H9 (cell line): Measurements from ENCODE around the gene SP140L. TPM values are rescaled to one million over a fixed set of nuclear protein-coding genes. Genes with fewer than 3 reads are reported as not detected.

Experiments used
- DNase-seq: peaks from one replicate; pipeline ENCODE4 v3.0.0-alpha.2; 2017
- H2AFZ ChIP-seq: one replicate; pipeline ENCODE4 v1.6.1; 2013; ENCODE audit warnings: mild to moderate bottlenecking, low read length, control low read depth, moderate library complexity
- H2AK5ac ChIP-seq: 2 replicates; pipeline ENCODE4 v1.6.1; 2013; ENCODE audit warnings: low read length, control low read depth, mixed read lengths; ENCODE audit not compliant: insufficient read length
- H2BK120ac ChIP-seq: one replicate; pipeline ENCODE4 v1.6.1; 2013; ENCODE audit warnings: low read depth, mild to moderate bottlenecking, low read length, control low read depth, inconsistent platforms; ENCODE audit not compliant: poor library complexity, severe bottlenecking
- H2BK12ac ChIP-seq: 2 replicates; pipeline ENCODE4 v1.6.1; 2013; ENCODE audit warnings: low read length, control low read depth, mixed read lengths, low read depth; ENCODE audit not compliant: insufficient read length
- H2BK15ac ChIP-seq: 2 replicates; pipeline ENCODE4 v1.6.1; 2013; ENCODE audit warnings: low read depth, low read length, control low read depth
- H2BK20ac ChIP-seq: one replicate; pipeline ENCODE4 v1.6.1; 2013; ENCODE audit warnings: low read depth, mild to moderate bottlenecking, low read length, control low read depth, inconsistent platforms; ENCODE audit not compliant: poor library complexity, severe bottlenecking
- H2BK5ac ChIP-seq: 2 replicates; pipeline ENCODE4 v1.6.1; 2013; ENCODE audit warnings: low read length, control low read depth, mixed read lengths; ENCODE audit not compliant: insufficient read length
- H3K14ac ChIP-seq: 2 replicates; pipeline ENCODE4 v1.6.1; 2013; ENCODE audit warnings: low read length, control low read depth; ENCODE audit not compliant: insufficient read depth
- H3K18ac ChIP-seq: 2 replicates; pipeline ENCODE4 v1.6.1; 2013; ENCODE audit warnings: low read depth, mild to moderate bottlenecking, mixed read lengths, low read length, control low read depth; ENCODE audit not compliant: insufficient read length
- H3K23ac ChIP-seq: 2 replicates; pipeline ENCODE4 v1.6.1; 2013; ENCODE audit warnings: low read length, control low read depth, mixed read lengths, low read depth; ENCODE audit not compliant: insufficient read length
- H3K23me2 ChIP-seq: 2 replicates; pipeline ENCODE4 v1.6.1; 2013; ENCODE audit warnings: low read depth, mild to moderate bottlenecking, mixed read lengths, low read length, control low read depth; ENCODE audit not compliant: insufficient read length, poor library complexity, severe bottlenecking
- H3K27ac ChIP-seq: 2 replicates; pipeline ENCODE4 v1.5.1; 2013; ENCODE audit warnings: low read length, control low read depth, mixed read lengths, low read depth; ENCODE audit not compliant: insufficient read length
- H3K27me3 ChIP-seq: 2 replicates; pipeline ENCODE4 v1.6.1; 2013; ENCODE audit warnings: low read length, control low read depth, inconsistent platforms; ENCODE audit not compliant: insufficient read depth
- H3K4ac ChIP-seq: 2 replicates; pipeline ENCODE4 v1.6.1; 2013; ENCODE audit warnings: low read depth, mild to moderate bottlenecking, control low read depth, inconsistent platforms, low read length, moderate library complexity
- H3K4me1 ChIP-seq: 2 replicates; pipeline ENCODE4 v1.6.1; 2013; ENCODE audit warnings: low read length, control low read depth, inconsistent platforms; ENCODE audit not compliant: insufficient read depth
- H3K4me2 ChIP-seq: 2 replicates; pipeline ENCODE4 v1.6.1; 2013; ENCODE audit warnings: low read length, control low read depth, mixed read lengths; ENCODE audit not compliant: insufficient read length, insufficient read depth
- H3K56ac ChIP-seq: 2 replicates; pipeline ENCODE4 v1.6.1; 2013; ENCODE audit warnings: low read depth, mild to moderate bottlenecking, mixed read lengths, low read length, control low read depth; ENCODE audit not compliant: insufficient read length
- H3K79me1 ChIP-seq: 2 replicates; pipeline ENCODE4 v1.6.1; 2013; ENCODE audit warnings: low read depth, mild to moderate bottlenecking, moderate library complexity, low read length, control low read depth, inconsistent platforms; ENCODE audit not compliant: insufficient read depth, poor library complexity, severe bottlenecking
- H3K79me2 ChIP-seq: 2 replicates; pipeline ENCODE4 v1.6.1; 2013; ENCODE audit warnings: low read length, control low read depth, inconsistent platforms; ENCODE audit not compliant: insufficient read depth
- H3K9ac ChIP-seq: 2 replicates; pipeline ENCODE4 v1.6.1; 2013; ENCODE audit warnings: low read length, control low read depth, mixed read lengths; ENCODE audit not compliant: insufficient read length; ENCODE audit errors: extremely low read depth
- H3K9me3 ChIP-seq: one replicate; pipeline ENCODE4 v1.6.1; 2013; ENCODE audit warnings: low read depth, low read length, inconsistent platforms; ENCODE audit not compliant: control insufficient read depth
- H3T11ph ChIP-seq: one replicate; pipeline ENCODE4 v1.6.1; 2013; ENCODE audit warnings: mild to moderate bottlenecking, low read length, control low read depth, inconsistent platforms
- H4K20me1 ChIP-seq: one replicate; pipeline ENCODE4 v1.6.1; 2013; ENCODE audit not compliant: control insufficient read depth, insufficient read length, insufficient read depth
- H4K5ac ChIP-seq: 2 replicates; pipeline ENCODE4 v1.6.1; 2013; ENCODE audit warnings: low read depth, mild to moderate bottlenecking, mixed read lengths, low read length, control low read depth; ENCODE audit not compliant: insufficient read length
- H4K8ac ChIP-seq: replicated peaks from 2 replicates; pipeline ENCODE4 v1.6.1; 2013; ENCODE audit warnings: low read length, control low read depth, mixed read lengths, low read depth; ENCODE audit not compliant: insufficient read length
- H4K91ac ChIP-seq: 2 replicates; pipeline ENCODE4 v1.6.1; 2013; ENCODE audit warnings: low read depth, mild to moderate bottlenecking, moderate library complexity, mixed read lengths, low read length, control low read depth; ENCODE audit not compliant: insufficient read length
- H3K27ac Mint-ChIP-seq, 3 experiments: 2 replicates in 2 of 3; 3 replicates in 1 of 3; pipeline ENCODE4 v1.8.0; 2020 to 2021; ENCODE audit warnings: mixed read lengths in 3 of 3, mild to moderate bottlenecking in 1 of 3, moderate library complexity in 1 of 3
- H3K27me3 Mint-ChIP-seq: 2 replicates; pipeline ENCODE4 v1.8.0; 2021; ENCODE audit warnings: low read depth, mild to moderate bottlenecking, moderate library complexity, mixed read lengths
- H3K36me3 Mint-ChIP-seq, 3 experiments: 2 replicates in 2 of 3; 3 replicates in 1 of 3; pipeline ENCODE4 v1.8.0; 2020 to 2021; ENCODE audit warnings: low read depth in 3 of 3, mixed read lengths in 3 of 3; ENCODE audit not compliant: insufficient read depth in 1 of 3
- H3K4me1 Mint-ChIP-seq, 2 experiments: 2 replicates each; pipeline ENCODE4 v1.8.0; 2020; ENCODE audit warnings: mixed read lengths in 2 of 2
- H3K4me3 Mint-ChIP-seq, 2 experiments: 2 replicates in 1 of 2; 3 replicates in 1 of 2; pipeline ENCODE4 v1.8.0; 2020 to 2021; ENCODE audit warnings: mild to moderate bottlenecking in 2 of 2, mixed read lengths in 2 of 2, moderate library complexity in 1 of 2
- H3K9me3 Mint-ChIP-seq, 2 experiments: 2 replicates in 1 of 2; 3 replicates in 1 of 2; pipeline ENCODE4 v1.8.0; 2020; ENCODE audit warnings: mild to moderate bottlenecking in 2 of 2, mixed read lengths in 2 of 2, moderate library complexity in 1 of 2
- CTCF ChIP-seq: fragments of 200-600 bp; sonication (generic); conservative IDR thresholded peaks from 3 replicates; pipeline ENCODE4 v1.8.0; 2021; ENCODE audit warnings: antibody characterized with exemption, mild to moderate bottlenecking
- WGBS: extraction: QIAGEN DNeasy Blood & Tissue Kit; methylation state at CpG from one replicate; pipeline ENCODE4 v1.1.7; 2013; ENCODE audit warnings: missing lambda C conversion rate, low lambda C conversion rate, mixed read lengths; ENCODE audit not compliant: insufficient read length; ENCODE audit errors: extremely low coverage; 5-methylcytosine and 5-hydroxymethylcytosine counted together
- total RNA-seq: library from RNA; stranded (reverse); gene quantifications from 2 replicates; pipeline ENCODE4 v1.2.1, GENCODE V29; 2021

SP140L gene
- total RNA-seq, 1 experiment from 2014 or later, result 1.3 TPM

DNA sequence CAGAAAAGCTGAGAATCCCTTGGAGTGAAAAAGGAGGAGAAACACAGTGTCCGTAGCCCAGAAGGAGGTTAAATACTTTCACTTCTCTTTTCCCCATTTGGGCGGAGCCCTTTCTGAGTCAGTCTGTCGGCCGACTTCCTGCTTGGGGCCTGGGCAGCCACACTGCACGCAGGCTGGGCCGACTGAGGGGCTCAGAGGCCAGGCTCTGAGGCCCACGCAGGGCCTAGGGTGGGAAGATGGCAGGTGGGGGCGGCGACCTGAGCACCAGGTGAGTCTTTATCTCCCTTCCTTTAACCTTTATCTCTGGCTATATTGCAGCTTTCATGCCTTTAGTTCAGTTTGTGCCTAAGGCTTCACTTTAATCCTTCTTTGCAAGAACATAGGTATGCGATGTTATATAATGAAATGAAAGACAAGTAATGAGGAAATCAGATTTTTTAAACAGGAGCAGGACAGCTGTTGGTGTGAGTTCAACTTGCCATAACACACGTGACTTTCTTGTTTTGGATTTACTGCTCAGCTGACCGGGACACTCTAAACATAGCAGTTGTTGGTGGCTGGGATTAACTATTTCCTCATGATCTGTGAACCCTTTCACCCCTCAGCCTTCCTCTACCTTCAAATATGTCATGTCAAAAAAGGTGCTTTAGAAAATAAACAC lies 89.2 kb downstream of the SP140L start, which contains the start of gene SP100:
Gene SP100 (plus strand): TSS at position 141 of the 661 bp plus-strand sequence. CDS start 96 bp downstream, at position 237.
- Mint-ChIP-seq H3K36me3 (no peaks in the 10 kb centered on the region), H3K4me1 (peaks cover 7 to 13% of the 10 kb centered on the region in 2 experiments; a peak in 3 of 4 replicates), H3K9me3 (no peaks in the 10 kb centered on the region), H3K4me3 (no peak within 1 kb of the TSS), H3K27ac (no peak within 1 kb of the TSS), H3K27me3 (peaks cover 28% of the 10 kb centered on the region)
- Histone ChIP-seq H2BK5ac (no peak within 1 kb of the TSS), H2BK20ac (no peak within 1 kb of the TSS), H3K27me3 (peaks cover 2% of the 10 kb centered on the region; the same call in 1 of the 2 replicates), H2AFZ (no peak within 1 kb of the TSS), H4K8ac (no peak within 1 kb of the TSS), H4K20me1 (no peaks in the 10 kb centered on the region), H2BK15ac (no peak within 1 kb of the TSS), H3K79me2 (no peaks in the 10 kb centered on the region), H2BK12ac (no peak within 1 kb of the TSS), H4K5ac (no peak within 1 kb of the TSS), H3K27ac (no peak within 1 kb of the TSS), H3K56ac (no peak within 1 kb of the TSS), H3K23ac (no peak within 1 kb of the TSS), H3K4me2 (no peak within 1 kb of the TSS), H3K4me1 (no peaks in the 10 kb centered on the region), H3K4ac (no peak within 1 kb of the TSS), H3K23me2 (peaks cover 8% of the 10 kb centered on the region), H3K18ac (no peak within 1 kb of the TSS), H3T11ph (no peak within 1 kb of the TSS), H2AK5ac (no peak within 1 kb of the TSS), H4K91ac (no peak within 1 kb of the TSS), H3K9ac (no peak within 1 kb of the TSS), H3K9me3 (no peaks in the 10 kb centered on the region), H3K14ac (no peak within 1 kb of the TSS), H3K79me1 (no peaks in the 10 kb centered on the region), H2BK120ac (no peak within 1 kb of the TSS)
- no peak for DNase-seq
- WGBS, result no CpG with 5 or more reads among the region's 12 CpGs
- TF ChIP-seq CTCF, result no peak
